Measurements from ENCODE around the gene TBL1Y.

GRCh38 chrY:7078725-7079124 is 168.2 kb downstream of the TBL1Y start:
- TF ChIP-seq CTCF (IDR thresholded peaks at IDR 0.05) (no peak), POLR2A (IDR thresholded peaks at IDR 0.05) (no peak)
